Activated naive CD8-positive, alpha-beta T cell treated with anti-CD3 and anti-CD28 coated beads for 36 hours (primary cell): ENCODE measurements around the gene ZNF320. TPM values are rescaled to one million over a fixed set of nuclear protein-coding genes. Genes with fewer than 3 reads are reported as not detected.
"Not testable (repeated sequence)": the region's sequence is repeated elsewhere in the genome, so short reads cannot be mapped to it uniquely, and the experiment has no call there.

Experiments
- DNase-seq: peaks from one replicate; pipeline ENCODE4 v3.0.0; 2021
- H3K27ac Mint-ChIP-seq: one replicate; pipeline ENCODE4 v1.8.0; 2022; ENCODE audit warnings: mild to moderate bottlenecking, moderate library complexity, mixed read lengths
- H3K27me3 Mint-ChIP-seq: one replicate; pipeline ENCODE4 v1.8.0; 2022; ENCODE audit warnings: mild to moderate bottlenecking, mixed read lengths
- H3K36me3 Mint-ChIP-seq: one replicate; pipeline ENCODE4 v1.8.0; 2021; ENCODE audit warnings: mild to moderate bottlenecking, mixed read lengths
- H3K4me1 Mint-ChIP-seq: one replicate; pipeline ENCODE4 v1.8.0; 2021; ENCODE audit warnings: mixed read lengths
- H3K4me3 Mint-ChIP-seq: one replicate; pipeline ENCODE4 v1.8.0; 2022; ENCODE audit warnings: mild to moderate bottlenecking, moderate library complexity, mixed read lengths
- H3K9me3 Mint-ChIP-seq: one replicate; pipeline ENCODE4 v1.8.0; 2022; ENCODE audit warnings: mixed read lengths
- total RNA-seq, 2 experiments: library from RNA; stranded (reverse); gene quantifications; one replicate each; pipeline ENCODE4 v1.2.3, GENCODE V29; 2021

Gene ZNF320
- 1 to 10 TPM; 4.9 to 7.1 TPM for total RNA-seq

DNA sequence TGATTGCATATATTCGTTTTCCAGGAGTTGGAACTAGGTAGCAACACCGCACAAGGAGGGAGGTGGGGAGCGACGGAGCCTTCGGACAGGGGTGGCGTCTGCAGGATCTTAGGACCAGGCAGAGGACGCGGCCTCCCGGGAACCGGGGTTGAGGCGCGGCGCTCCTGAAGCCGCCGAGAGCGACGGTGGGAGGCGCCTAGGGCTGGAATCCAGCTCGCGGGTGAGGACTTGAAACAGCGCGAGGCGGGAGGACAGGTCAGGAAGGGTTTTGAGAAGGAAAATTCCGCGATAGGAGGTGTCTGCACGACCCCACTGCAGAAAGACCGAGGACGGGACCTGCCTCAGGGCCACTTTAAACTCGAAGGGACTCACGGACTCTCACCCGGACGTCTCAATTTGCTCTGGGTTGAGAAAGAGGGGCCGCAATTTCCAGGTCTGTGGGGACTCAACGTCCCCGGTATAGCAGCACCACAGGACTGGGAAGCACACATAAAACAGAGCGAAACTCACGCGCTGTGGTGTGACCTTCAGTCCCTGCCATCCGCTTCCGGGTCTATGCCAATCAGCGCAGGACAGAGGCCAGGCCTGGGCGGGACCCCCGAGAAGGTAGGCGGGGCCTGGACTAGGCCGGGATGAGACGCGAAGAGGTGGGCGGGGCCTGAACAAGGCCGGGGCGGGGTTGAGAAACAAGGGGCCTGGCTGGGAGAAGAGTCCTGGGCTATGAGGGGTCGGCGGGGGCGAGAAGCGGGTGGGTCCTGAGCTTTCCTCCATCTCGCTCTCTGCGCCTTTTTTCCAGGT, at the start of gene ZNF320:
ZNF320 (minus strand) TSS at position 498 of the 798 bp plus-strand sequence. CDS start 7,380 bp downstream, outside the sequence.
- Mint-ChIP-seq H3K4me3 (peak within 1 kb of the TSS; percentile 87), H3K9me3 (peaks cover 5% of the 10 kb centered on the region), H3K4me1 (peaks cover 15% of the 10 kb centered on the region), H3K27me3 (no peaks in the 10 kb centered on the region), H3K36me3 (peaks cover 35% of the 10 kb centered on the region), H3K27ac (peak within 1 kb of the TSS; percentile 92)
- peak; percentile 96 for DNase-seq

DNA sequence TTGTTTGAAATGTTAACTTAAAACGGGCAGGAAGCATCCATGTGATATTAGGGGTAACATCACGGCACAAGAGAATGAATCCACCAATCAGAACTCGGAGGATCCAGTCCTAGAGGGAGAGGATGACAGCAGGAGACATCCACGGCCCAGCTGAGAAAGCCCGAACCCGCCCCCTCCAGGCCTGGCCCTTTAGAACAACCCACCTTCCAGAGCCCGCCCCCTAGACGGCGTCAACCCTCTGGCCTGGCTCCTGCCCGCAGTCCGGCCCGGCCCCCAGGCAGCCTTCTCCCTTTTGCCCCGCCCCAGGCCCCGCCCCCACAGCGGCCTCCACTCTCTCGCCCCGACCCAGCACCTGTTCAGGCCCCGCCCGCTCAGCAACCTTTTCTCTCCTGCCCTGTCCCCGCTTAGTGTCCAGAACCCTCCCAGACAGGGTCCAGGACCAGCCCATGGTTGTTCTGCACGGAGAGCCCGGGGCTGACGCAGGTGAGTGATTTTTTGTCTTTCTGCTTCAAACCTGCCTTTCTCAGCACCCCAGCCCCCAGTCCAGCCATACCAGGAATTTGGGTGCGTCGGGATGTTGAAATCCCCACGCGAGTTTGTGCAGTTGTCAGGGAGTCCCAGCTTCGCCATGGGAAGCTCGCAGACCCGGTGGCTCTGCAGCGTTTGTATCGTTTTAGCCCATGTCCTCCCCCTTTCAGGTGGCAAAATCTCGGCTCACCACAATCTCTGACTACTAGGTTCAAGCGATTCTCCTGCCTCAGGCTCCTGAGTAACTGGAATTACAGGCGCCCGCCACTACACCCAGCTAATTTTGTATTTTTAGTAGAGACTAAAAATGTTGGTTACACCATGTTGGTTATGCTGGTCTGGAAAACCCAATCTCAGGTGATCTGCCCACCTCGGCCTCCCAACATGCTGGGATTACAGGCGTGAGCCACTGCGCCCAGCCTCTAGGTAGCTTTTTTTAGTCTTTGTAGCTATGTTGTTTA, 49.2 kb upstream of the ZNF320 start:
- H3K36me3 Mint-ChIP-seq, result peaks cover 36% of the 10 kb centered on the region
- no peak for DNase-seq
- no peak overlapping the region for H3K4me3 Mint-ChIP-seq
- H3K27me3 Mint-ChIP-seq, result no peaks in the 10 kb centered on the region
- H3K9me3 Mint-ChIP-seq, result peaks cover 41% of the 10 kb centered on the region
- peaks cover 3% of the 10 kb centered on the region for H3K4me1 Mint-ChIP-seq
- no peak overlapping the region for H3K27ac Mint-ChIP-seq

DNA sequence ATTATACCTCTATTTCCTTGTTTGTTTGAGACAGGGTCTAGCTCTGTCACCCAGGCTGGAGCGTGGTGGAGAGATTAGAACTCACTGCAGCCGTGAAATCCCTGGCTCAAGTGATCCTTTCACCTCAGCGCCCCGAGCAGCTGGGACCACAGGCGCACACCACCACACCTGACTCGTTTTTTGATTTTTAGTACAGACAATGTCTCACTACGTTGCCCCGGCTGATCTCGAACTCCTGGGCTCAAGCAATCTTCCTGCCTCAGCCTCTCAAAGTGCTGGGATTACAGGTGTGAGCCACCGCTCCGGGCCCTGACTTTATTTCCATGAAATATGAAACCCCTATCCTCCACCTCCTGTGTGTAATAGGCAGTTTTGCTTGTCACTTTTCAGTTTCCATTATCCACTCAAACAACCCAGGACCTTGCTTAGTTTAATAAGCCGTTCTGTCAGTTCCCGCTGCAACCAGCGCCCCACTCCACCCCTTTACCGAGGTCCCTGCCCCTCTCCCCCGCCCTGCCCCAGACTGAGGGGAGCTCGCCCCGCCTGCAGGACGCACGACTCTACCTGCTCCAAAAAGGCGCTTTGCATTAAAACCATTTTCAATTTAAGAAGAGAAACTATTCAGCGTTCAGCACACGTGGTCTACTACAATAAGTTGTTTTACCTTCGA, 48.4 kb upstream of the ZNF320 start:
- Mint-ChIP-seq H3K36me3 (peaks cover 34% of the 10 kb centered on the region), H3K27me3 (no peaks in the 10 kb centered on the region), H3K27ac (no peak overlapping the region), H3K9me3 (peaks cover 38% of the 10 kb centered on the region), H3K4me3 (no peak overlapping the region), H3K4me1 (peaks cover 9% of the 10 kb centered on the region)
- DNase-seq, result no peak

DNA sequence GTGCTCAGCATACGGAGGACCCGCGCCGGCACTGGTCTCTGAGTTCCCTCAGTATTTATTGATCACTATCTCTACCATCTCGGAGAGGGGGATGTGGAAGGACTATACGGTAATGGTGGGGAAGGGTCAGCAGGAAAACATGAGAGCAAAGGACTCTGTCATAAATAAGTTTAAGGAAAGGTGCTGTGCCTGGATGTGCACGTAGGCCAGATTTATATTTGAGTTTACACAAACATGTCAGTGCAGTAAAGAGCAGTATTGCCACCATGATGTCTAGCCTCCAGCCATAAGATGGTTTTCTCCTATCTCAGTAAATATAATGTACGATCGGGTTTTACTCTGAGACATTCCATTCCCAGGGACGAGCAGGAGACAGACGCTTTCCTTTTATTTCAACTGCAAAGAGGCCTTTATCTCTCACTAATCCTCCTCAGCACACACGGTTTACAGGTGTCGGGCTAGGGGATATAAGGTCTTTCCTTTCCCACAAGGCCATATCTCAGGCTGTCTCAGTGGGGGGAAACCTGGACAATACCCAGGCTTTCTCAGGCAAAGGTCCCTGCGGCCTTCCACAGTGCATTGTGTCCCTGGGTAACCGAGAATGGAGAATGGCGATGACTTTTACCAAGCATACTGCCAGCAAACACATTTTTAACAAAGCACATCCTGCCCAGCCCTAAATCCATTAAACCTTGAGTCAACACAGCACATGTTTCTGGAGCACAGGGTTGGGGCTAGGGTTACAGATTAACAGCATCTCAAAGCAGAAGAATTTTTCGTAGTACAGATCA, 47.5 kb upstream of the ZNF320 start:
- not testable (repeated sequence) for H3K27ac Mint-ChIP-seq, H3K4me3 Mint-ChIP-seq
- H3K36me3 Mint-ChIP-seq, result peaks cover 28% of the 10 kb centered on the region

DNA sequence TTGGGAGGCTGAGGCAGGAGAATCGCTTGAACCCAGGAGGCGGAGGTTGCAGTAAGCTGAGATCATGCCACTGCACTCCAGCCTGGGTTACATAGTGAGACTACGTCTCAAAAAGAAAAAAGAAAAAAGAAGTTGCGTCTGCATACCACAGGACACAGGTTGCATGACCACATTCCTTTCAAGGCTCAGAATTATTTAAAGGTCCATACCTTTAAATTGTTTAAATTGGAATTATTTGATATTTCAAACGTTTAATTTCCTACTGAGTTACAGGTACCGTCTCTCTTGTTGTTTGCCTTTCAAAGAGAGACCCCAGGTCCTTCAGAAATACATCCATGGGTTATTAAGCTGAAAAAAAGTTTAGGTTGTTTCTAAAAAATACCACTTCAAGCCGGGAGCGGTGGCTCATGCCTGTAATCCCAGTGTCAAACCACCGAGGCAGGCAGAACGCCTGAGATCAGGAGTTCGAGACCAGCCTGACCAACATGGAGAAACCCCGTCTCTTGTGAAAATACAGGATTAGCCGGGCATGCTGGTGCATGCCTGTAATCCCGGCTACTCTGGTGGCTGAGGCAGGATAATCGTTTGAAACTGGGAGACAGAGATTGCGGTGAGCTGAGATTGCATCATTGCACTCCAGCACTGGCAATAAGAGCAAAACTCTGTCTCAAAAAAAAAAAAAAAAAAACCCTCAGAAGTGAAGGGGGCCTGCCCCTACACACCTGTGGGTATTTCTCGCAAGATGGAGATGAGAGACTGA, 46.6 kb upstream of the ZNF320 start:
- H3K36me3 Mint-ChIP-seq, result peaks cover 25% of the 10 kb centered on the region
- H3K4me3 Mint-ChIP-seq, result no peak overlapping the region
- no peaks in the 10 kb centered on the region for H3K27me3 Mint-ChIP-seq
- peaks cover 25% of the 10 kb centered on the region for H3K9me3 Mint-ChIP-seq
- no peak overlapping the region for H3K27ac Mint-ChIP-seq
- H3K4me1 Mint-ChIP-seq, result peaks cover 9% of the 10 kb centered on the region
- no peak for DNase-seq

More for the DNA sequence above, 47.5 kb upstream of the ZNF320 start:
- H3K27me3 Mint-ChIP-seq, DNase-seq, H3K4me1 Mint-ChIP-seq: not testable (repeated sequence)
- peaks cover 29% of the 10 kb centered on the region for H3K9me3 Mint-ChIP-seq

DNA sequence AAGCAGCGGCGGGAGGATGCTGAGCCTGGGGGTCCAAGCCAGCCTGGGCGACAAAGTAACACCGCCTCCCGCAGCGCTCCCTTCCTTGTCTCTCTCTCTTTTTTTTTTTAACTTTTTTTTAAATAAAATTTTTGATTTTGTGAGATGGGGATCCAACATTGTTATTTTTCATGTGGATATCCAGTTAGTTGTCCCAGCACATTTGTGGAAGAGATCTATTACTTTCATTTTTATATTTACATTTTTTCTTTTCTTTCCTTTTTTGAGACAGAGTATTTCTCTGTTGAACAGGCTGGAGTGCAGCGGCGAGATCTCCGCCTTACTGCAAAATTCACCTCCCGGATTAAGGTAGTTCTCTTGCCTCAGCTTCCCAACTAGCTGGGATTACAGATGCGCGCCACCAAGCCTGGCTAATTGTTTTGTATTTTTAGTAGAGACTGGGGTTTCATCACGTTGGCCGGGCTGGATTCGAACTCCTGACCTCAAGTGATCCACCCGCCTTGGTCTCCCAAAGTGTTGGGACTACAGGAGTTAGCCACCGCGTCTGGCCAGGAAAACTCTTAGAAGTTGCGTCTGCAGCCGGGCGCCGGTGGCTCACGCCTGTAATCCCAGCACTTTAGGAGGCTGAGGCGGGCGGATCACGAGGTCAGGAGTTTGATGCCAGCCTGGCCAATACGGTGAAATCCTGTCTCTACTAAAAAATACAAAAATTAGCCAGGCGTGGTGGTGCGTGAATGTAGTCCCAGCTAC, 45.9 kb upstream of the ZNF320 start:
- H3K9me3 Mint-ChIP-seq, result peaks cover 30% of the 10 kb centered on the region
- no peak for DNase-seq
- peaks cover 15% of the 10 kb centered on the region for H3K4me1 Mint-ChIP-seq
- peak overlapping the region; percentile 98 for H3K4me3 Mint-ChIP-seq
- no peaks in the 10 kb centered on the region for H3K27me3 Mint-ChIP-seq
- H3K36me3 Mint-ChIP-seq, result peaks cover 32% of the 10 kb centered on the region
- no peak overlapping the region for H3K27ac Mint-ChIP-seq

DNA sequence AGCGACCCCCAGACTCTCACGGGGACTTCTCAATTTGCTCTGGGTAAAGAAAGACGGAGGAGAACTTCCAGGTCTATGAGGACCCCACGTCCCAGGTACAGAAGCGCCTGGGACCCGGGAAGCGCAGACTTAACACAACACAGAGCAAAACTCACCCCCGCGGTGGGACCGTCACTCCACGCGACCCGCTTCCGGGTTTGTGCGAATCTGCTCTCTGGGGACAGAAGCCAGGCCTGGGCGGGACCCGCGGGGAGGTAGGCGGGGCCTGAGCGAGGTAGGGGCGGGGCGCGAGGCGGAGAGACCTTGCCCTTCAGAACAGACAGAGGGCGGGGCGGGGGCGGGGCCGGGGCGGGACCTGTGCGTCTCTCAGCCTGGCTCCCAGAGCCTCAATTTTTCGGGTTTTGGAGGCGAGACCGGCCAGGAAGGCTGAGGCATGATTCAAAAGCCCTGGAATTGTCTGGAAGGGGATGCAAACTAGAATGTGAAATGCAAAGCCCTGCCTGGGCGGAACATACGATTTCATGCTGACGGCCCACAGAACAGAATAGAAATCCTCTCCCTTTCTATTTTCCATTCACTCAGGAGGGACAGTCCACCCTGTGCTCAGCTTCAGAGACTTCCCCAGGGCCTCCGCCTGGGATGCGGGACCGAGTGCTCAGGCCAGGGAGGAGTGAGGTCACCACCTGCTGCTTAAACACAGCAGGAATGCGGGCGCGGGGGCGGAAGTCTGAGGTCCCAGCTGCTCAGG, 45.1 kb upstream of the ZNF320 start:
- peak; percentile 95 for DNase-seq
- Mint-ChIP-seq H3K4me1 (peaks cover 15% of the 10 kb centered on the region), H3K27me3 (no peaks in the 10 kb centered on the region), H3K9me3 (peaks cover 26% of the 10 kb centered on the region), H3K27ac (peak overlapping the region; percentile 95), H3K36me3 (peaks cover 34% of the 10 kb centered on the region), H3K4me3 (peak overlapping the region; percentile 98)

DNA sequence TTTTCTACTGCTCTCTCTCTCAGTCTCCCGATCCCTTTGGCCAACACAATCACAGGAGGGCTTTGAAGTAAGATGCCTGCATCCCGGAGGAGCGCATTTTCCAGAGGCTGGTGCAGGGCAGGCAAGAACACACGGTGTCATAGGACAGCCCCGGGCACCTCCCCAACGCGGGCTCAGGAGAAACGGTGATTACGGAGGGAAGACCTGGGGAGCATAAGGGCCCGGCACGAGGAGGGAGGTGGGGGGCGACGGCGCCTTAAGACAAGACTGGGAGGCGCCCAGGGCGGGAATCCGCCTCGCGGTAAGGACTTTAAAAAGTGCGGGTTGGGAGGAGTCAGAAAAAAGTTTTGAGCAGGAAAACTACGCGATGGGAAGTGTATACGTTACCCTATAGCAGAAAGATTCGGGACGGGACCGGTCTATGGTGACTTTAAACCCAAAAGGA, 44.5 kb upstream of the ZNF320 start:
- Mint-ChIP-seq H3K36me3 (peaks cover 37% of the 10 kb centered on the region), H3K4me3 (peak overlapping the region; percentile 98), H3K27ac (peak overlapping the region; percentile 95), H3K27me3 (no peaks in the 10 kb centered on the region), H3K4me1 (peaks cover 16% of the 10 kb centered on the region), H3K9me3 (peaks cover 23% of the 10 kb centered on the region)
- peak; percentile 26 for DNase-seq

DNA sequence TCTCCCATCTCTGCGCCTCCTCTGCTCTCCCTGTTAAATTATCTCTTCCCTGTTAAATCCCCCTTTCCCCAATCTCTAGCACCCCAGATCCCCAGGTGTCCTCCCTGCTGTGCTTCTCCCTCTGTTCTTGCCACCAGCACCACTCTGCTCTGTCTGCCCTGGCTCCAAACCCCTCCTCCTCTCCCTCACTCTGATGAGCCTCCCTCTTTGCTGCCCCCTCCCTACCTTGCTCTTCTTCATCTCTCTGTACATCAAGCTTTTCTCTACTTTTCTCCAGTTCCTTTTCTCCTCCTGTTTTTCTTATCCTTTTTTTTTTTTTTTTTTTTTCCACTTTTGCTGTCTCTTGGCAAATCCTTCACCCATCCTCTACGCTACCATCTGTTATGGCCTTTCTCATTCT, 44.1 kb upstream of the ZNF320 start:
- Mint-ChIP-seq H3K9me3 (peaks cover 27% of the 10 kb centered on the region), H3K27ac (peak overlapping the region; percentile 95), H3K4me3 (peak overlapping the region; percentile 98), H3K36me3 (peaks cover 41% of the 10 kb centered on the region), H3K4me1 (peaks cover 20% of the 10 kb centered on the region)
- H3K27me3 Mint-ChIP-seq, DNase-seq: not testable (repeated sequence)

DNA sequence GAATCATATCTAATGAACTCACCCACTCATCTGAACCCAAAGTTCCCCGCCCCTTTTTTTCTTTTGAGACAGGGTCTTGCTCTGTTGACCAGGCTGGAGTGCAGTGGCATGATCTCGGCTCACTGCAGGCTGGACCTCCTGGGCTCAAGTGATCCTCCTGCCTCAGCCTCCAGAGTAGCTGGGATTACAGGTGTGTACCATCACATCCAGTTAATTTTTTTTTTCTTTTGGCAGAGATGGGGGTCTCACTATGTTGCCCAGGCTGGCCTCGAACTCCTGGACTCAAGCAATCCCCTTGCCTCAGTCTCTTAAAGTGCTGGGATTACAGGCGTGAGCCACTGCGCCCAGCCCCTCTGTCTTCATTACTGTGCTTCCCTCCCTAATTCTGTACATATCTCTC, 43.5 kb upstream of the ZNF320 start:
- peaks cover 46% of the 10 kb centered on the region for H3K36me3 Mint-ChIP-seq
- DNase-seq, H3K27me3 Mint-ChIP-seq, H3K27ac Mint-ChIP-seq: not testable (repeated sequence)
- H3K4me3 Mint-ChIP-seq, result peak overlapping the region; percentile 98
- H3K9me3 Mint-ChIP-seq, result peaks cover 27% of the 10 kb centered on the region
- H3K4me1 Mint-ChIP-seq, result peaks cover 20% of the 10 kb centered on the region

DNA sequence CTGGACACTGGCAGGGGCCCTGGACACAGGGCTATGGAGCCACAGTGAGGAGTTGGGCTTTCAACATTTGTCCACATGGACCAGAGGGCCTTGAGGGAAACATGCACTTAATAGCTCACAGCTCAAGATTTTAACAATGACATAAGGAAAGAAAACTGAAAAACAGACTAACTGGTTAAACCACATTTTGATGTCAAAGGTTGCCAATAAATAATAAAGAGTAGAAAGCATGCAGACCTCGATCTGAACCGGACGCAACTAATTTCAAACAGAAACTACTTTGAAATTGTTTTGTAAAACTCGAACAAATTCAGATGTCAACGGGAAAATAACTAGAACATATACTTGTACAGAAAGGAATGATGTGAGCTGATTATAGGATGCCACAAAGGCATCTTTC, 41.3 kb upstream of the ZNF320 start:
- peaks cover 24% of the 10 kb centered on the region for H3K9me3 Mint-ChIP-seq
- no peaks in the 10 kb centered on the region for H3K27me3 Mint-ChIP-seq
- peaks cover 20% of the 10 kb centered on the region for H3K4me1 Mint-ChIP-seq
- no peak overlapping the region for H3K4me3 Mint-ChIP-seq
- peak overlapping the region; percentile 36 for H3K27ac Mint-ChIP-seq
- no peak for DNase-seq
- peaks cover 65% of the 10 kb centered on the region for H3K36me3 Mint-ChIP-seq

DNA sequence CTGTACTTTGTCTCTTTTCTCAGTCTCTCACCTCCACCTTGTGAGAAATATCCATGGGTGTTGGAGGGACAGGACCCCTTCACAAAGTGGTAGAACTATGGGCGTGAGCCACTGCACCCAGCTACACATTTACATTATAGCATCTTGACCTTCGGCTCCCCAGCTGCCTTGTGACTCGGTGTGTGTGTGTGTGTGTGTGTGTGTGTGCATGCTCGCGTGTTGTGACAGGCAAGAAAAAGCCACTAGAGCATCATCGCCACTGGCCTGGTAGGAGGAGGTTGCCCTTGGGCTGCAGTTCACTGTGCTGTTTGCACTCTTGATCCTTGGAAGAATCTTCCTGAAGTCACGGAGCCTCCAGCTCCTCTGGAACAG, 39.5 kb upstream of the ZNF320 start:
- no peak for DNase-seq
- no peak overlapping the region for H3K4me3 Mint-ChIP-seq
- peaks cover 31% of the 10 kb centered on the region for H3K9me3 Mint-ChIP-seq
- H3K27me3 Mint-ChIP-seq, result no peaks in the 10 kb centered on the region
- peaks cover 20% of the 10 kb centered on the region for H3K4me1 Mint-ChIP-seq
- peaks cover 80% of the 10 kb centered on the region for H3K36me3 Mint-ChIP-seq
- no peak overlapping the region for H3K27ac Mint-ChIP-seq
